ENCODE measurements around the gene PRKAR2B.

The PRKAR2B gene

GRCh38 chr7:107173691-107174406 lies 129.3 kb downstream of the PRKAR2B start:
- DNase-seq (ENCODE audit: low read depth in 2 of 2, low spot score in 1 of 2) = no peak

- no peak for DNase-seq (ENCODE audit: low read depth in 2 of 2, low spot score in 1 of 2)
Observed at GRCh38 chr7:107179326-107180164, 135.0 kb downstream of the PRKAR2B start.

GRCh38 chr7:107180378-107180777 lies 135.9 kb downstream of the PRKAR2B start:
- peak; percentile 51 to 68 for DNase-seq (ENCODE audit: low read depth in 2 of 2, low spot score in 1 of 2)

GRCh38 chr7:107181172-107181571 lies 136.7 kb downstream of the PRKAR2B start:
- no peak for DNase-seq (ENCODE audit: low read depth in 2 of 2, low spot score in 1 of 2)

GRCh38 chr7:107185716-107186115 lies 141.2 kb downstream of the PRKAR2B start:
- DNase-seq (ENCODE audit: low read depth in 2 of 2, low spot score in 1 of 2) = no peak

- DNase-seq (ENCODE audit: low read depth in 2 of 2, low spot score in 1 of 2) = no peak
Observed at GRCh38 chr7:107186240-107186639, 141.7 kb downstream of the PRKAR2B start.

- no peak for DNase-seq (ENCODE audit: low read depth in 2 of 2, low spot score in 1 of 2)
Observed at GRCh38 chr7:107187774-107188173, 143.3 kb downstream of the PRKAR2B start.

- no peak for DNase-seq (ENCODE audit: low read depth in 2 of 2, low spot score in 1 of 2)
Observed at GRCh38 chr7:107190090-107190489, 145.6 kb downstream of the PRKAR2B start.

GRCh38 chr7:107194052-107194451 lies 149.5 kb downstream of the PRKAR2B start:
- no peak for DNase-seq (ENCODE audit: low read depth in 2 of 2, low spot score in 1 of 2)

- DNase-seq (ENCODE audit: low read depth in 2 of 2, low spot score in 1 of 2) = no peak
Observed at GRCh38 chr7:107196834-107197610, 152.5 kb downstream of the PRKAR2B start.

- DNase-seq (ENCODE audit: low read depth in 2 of 2, low spot score in 1 of 2) = no peak
Observed at GRCh38 chr7:107201795-107202450, 157.4 kb downstream of the PRKAR2B start.

- no peak for DNase-seq (ENCODE audit: low read depth in 2 of 2, low spot score in 1 of 2)
Observed at GRCh38 chr7:107203607-107204006, 159.1 kb downstream of the PRKAR2B start.

- DNase-seq (ENCODE audit: low read depth in 2 of 2, low spot score in 1 of 2) = no peak
Observed at GRCh38 chr7:107206136-107206535, 161.6 kb downstream of the PRKAR2B start.

- no peak for DNase-seq (ENCODE audit: low read depth in 2 of 2, low spot score in 1 of 2)
Observed at GRCh38 chr7:107206706-107207105, 162.2 kb downstream of the PRKAR2B start.

GRCh38 chr7:107207459-107207858 lies 163.0 kb downstream of the PRKAR2B start:
- no peak for DNase-seq (ENCODE audit: low read depth in 2 of 2, low spot score in 1 of 2)

GRCh38 chr7:107208024-107208521 lies 163.6 kb downstream of the PRKAR2B start:
- no peak for DNase-seq (ENCODE audit: low read depth in 2 of 2, low spot score in 1 of 2)

- no peak for DNase-seq (ENCODE audit: low read depth in 2 of 2, low spot score in 1 of 2)
Observed at GRCh38 chr7:107208563-107208962, 164.1 kb downstream of the PRKAR2B start.

GRCh38 chr7:107209565-107209964 lies 165.1 kb downstream of the PRKAR2B start:
- DNase-seq (ENCODE audit: low read depth in 2 of 2, low spot score in 1 of 2) = no peak

GRCh38 chr7:107210400-107210799 lies 165.9 kb downstream of the PRKAR2B start:
- no peak for DNase-seq (ENCODE audit: low read depth in 2 of 2, low spot score in 1 of 2)
